Loucy (cell line): ENCODE data around the gene XDH.

Source experiments
- H2AFZ ChIP-seq: fragments of 200-600 bp; sonication (generic); 2 replicates; pipeline ENCODE4 v1.6.0; 2016; ENCODE audit warnings: antibody characterized with exemption, mild to moderate bottlenecking, low read length, moderate library complexity
- H3F3A ChIP-seq: fragments of 200-600 bp; 2 replicates; pipeline ENCODE4 v1.6.0; 2016; ENCODE audit warnings: antibody characterized with exemption, low read depth, mild to moderate bottlenecking
- H3K27me3 ChIP-seq: fragments of 200-600 bp; sonication (generic); 2 replicates; pipeline ENCODE4 v1.6.1; 2014; ENCODE audit warnings: low read length, mild to moderate bottlenecking; ENCODE audit not compliant: insufficient read depth, poor library complexity, severe bottlenecking
- H3K36me3 ChIP-seq: fragments of 200-600 bp; sonication (generic); 2 replicates; pipeline ENCODE4 v1.6.1; 2016; ENCODE audit warnings: low read length; ENCODE audit not compliant: insufficient read depth
- H3K4me1 ChIP-seq: fragments of 200-600 bp; sonication (generic); 2 replicates; pipeline ENCODE4 v1.5.1; 2014; ENCODE audit warnings: low read length, mild to moderate bottlenecking; ENCODE audit not compliant: insufficient read depth, poor library complexity, severe bottlenecking
- H3K4me2 ChIP-seq: fragments of 200-600 bp; sonication (generic); 2 replicates; pipeline ENCODE4 v1.6.0; 2014; ENCODE audit warnings: antibody characterized with exemption, low read length, low read depth, mild to moderate bottlenecking; ENCODE audit not compliant: poor library complexity, severe bottlenecking
- H3K4me3 ChIP-seq: fragments of 200-600 bp; sonication (generic); 2 replicates; pipeline ENCODE4 v1.5.1; 2014; ENCODE audit warnings: low read length, mild to moderate bottlenecking, mixed read lengths; ENCODE audit not compliant: poor library complexity, severe bottlenecking
- H3K79me2 ChIP-seq: fragments of 200-600 bp; sonication (generic); 2 replicates; pipeline ENCODE4 v1.6.1; 2014; ENCODE audit warnings: low read length; ENCODE audit not compliant: insufficient read depth
- H3K9ac ChIP-seq: fragments of 200-600 bp; sonication (generic); 2 replicates; pipeline ENCODE4 v1.6.0; 2014; ENCODE audit warnings: mild to moderate bottlenecking, low read depth, low read length, moderate library complexity; ENCODE audit not compliant: poor library complexity, severe bottlenecking
- H3K9me2 ChIP-seq: fragments of 200-600 bp; sonication (generic); replicated peaks from 2 replicates; pipeline ENCODE4 v1.6.1; 2016; ENCODE audit warnings: low read depth, low read length, mixed read lengths
- H3K9me3 ChIP-seq: fragments of 200-600 bp; sonication (generic); 2 replicates; pipeline ENCODE4 v1.6.1; 2014; ENCODE audit warnings: mild to moderate bottlenecking, antibody characterized with exemption, low read length, low read depth; ENCODE audit not compliant: insufficient read depth
- H4K20me1 ChIP-seq: fragments of 200-600 bp; sonication (generic); 2 replicates; pipeline ENCODE4 v1.6.0; 2014; ENCODE audit warnings: antibody characterized with exemption, low read length, mild to moderate bottlenecking; ENCODE audit not compliant: insufficient read depth, poor library complexity, severe bottlenecking
- CTCF ChIP-seq: fragments of 200-600 bp; sonication (generic); conservative IDR thresholded peaks from 2 replicates; pipeline ENCODE4 v1.5.1; 2014; ENCODE audit warnings: mild to moderate bottlenecking, antibody characterized with exemption, low read length
- EZH2phosphoT487 ChIP-seq: fragments of 200-600 bp; IDR thresholded peaks from 2 replicates; pipeline ENCODE4 v1.6.1; 2018; ENCODE audit warnings: antibody characterized with exemption, mild to moderate bottlenecking, moderate library complexity, borderline replicate concordance

Gene XDH

GRCh38 chr2:31442376-31442775, 27.8 kb upstream of the XDH start:
- no peak overlapping the region for H3K4me3 ChIP-seq
- no peaks in the 10 kb centered on the region for H3K9me3 ChIP-seq
- no peak overlapping the region for H3K4me2 ChIP-seq
- no peak overlapping the region for H3K9ac ChIP-seq
- no peaks in the 10 kb centered on the region for H3K9me2 ChIP-seq
- H4K20me1 ChIP-seq = no peaks in the 10 kb centered on the region
- no peaks in the 10 kb centered on the region for H3K4me1 ChIP-seq
- H2AFZ ChIP-seq = no peak overlapping the region
- no peaks in the 10 kb centered on the region for H3F3A ChIP-seq
- TF ChIP-seq CTCF = no peak
- no peak for TF ChIP-seq EZH2phosphoT487
- H3K79me2 ChIP-seq = no peaks in the 10 kb centered on the region
- no peaks in the 10 kb centered on the region for H3K36me3 ChIP-seq
- H3K27me3 ChIP-seq = no peaks in the 10 kb centered on the region

GRCh38 chr2:31440764-31441163, 26.2 kb upstream of the XDH start:
- TF ChIP-seq CTCF (no peak), EZH2phosphoT487 (no peak)
- Histone ChIP-seq H3F3A (no peaks in the 10 kb centered on the region), H3K4me1 (no peaks in the 10 kb centered on the region), H3K36me3 (no peaks in the 10 kb centered on the region), H3K79me2 (no peaks in the 10 kb centered on the region), H2AFZ (no peak overlapping the region), H3K27me3 (no peaks in the 10 kb centered on the region), H3K9me3 (no peaks in the 10 kb centered on the region), H3K9me2 (no peaks in the 10 kb centered on the region), H4K20me1 (no peaks in the 10 kb centered on the region), H3K9ac (no peak overlapping the region), H3K4me3 (no peak overlapping the region), H3K4me2 (no peak overlapping the region)

- TF ChIP-seq CTCF (peak; percentile 50), EZH2phosphoT487 (no peak)
- Histone ChIP-seq H3K4me1 (peaks cover 4% of the 10 kb centered on the region), H3K9me2 (no peaks in the 10 kb centered on the region), H2AFZ (no peak overlapping the region), H3F3A (no peaks in the 10 kb centered on the region), H3K79me2 (no peaks in the 10 kb centered on the region), H3K36me3 (no peaks in the 10 kb centered on the region), H3K27me3 (no peaks in the 10 kb centered on the region), H3K4me2 (no peak overlapping the region), H4K20me1 (no peaks in the 10 kb centered on the region), H3K4me3 (no peak overlapping the region), H3K9me3 (no peaks in the 10 kb centered on the region), H3K9ac (no peak overlapping the region)
Measured at GRCh38 chr2:31434911-31435310, 20.4 kb upstream of the XDH start.
